ENCODE measurements around the gene SDS.

Gene SDS

DNA sequence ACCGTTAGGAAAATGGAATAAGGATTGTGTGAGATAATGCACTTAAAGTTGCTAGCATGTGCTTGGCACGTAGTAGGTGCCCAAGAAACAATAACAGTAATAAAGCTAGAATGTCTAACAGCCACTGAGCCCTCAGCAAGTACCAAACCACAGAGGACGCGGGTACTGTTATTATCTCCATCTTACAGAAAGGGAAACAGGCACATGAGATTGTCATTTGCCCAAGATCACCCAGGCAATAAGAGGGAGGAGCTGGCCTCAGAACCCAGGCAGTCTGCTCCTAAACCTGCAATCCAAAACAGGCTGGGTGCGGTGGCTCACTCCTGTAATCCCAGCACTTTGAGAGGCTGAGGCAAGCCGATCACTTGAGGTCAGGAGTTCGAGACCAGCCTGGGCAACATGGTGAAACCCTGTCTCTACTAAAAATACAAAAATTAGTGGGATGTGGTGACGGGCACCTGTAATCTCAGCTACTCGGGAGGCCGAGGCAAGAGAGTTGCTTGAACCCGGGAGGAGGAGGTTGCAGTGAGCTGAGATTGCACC, 5.1 kb upstream of the SDS start:
- H2AK5ac ChIP-seq (ENCODE audit: low read length) = no peak overlapping the region
- WGBS (ENCODE audit: extremely low coverage, insufficient coverage, low lambda C conversion rate) = no CpG with 5 or more reads among the region's 11 CpGs
- H3K36me3 ChIP-seq (ENCODE audit: control insufficient read depth, insufficient read depth, low read length) = no peaks in the 10 kb centered on the region
- no peak overlapping the region for H3K23ac ChIP-seq (ENCODE audit: low read length)
- DNase-seq = no peak
- no peak overlapping the region for H3K4ac ChIP-seq (ENCODE audit: low read depth, low read length)
- H3K27ac ChIP-seq (ENCODE audit: low read depth, low read length) = no peak overlapping the region
- H3K9ac ChIP-seq (ENCODE audit: low read length) = no peak overlapping the region
- no peaks in the 10 kb centered on the region for H3K79me1 ChIP-seq (ENCODE audit: low read length)
- no peak overlapping the region for H2BK15ac ChIP-seq (replicated peaks; ENCODE audit: low read depth)
- no peak overlapping the region for H4K8ac ChIP-seq (ENCODE audit: low read depth, low read length)
- no peak overlapping the region for H3K4me2 ChIP-seq (ENCODE audit: low read length)
- H4K5ac ChIP-seq (ENCODE audit: low read length) = no peak overlapping the region
- no peak overlapping the region for H2BK120ac ChIP-seq (ENCODE audit: low read depth, low read length)
- H3K79me2 ChIP-seq (ENCODE audit: control insufficient read depth, insufficient read depth, low read length) = no peaks in the 10 kb centered on the region
- no peaks in the 10 kb centered on the region for H3K27me3 ChIP-seq (ENCODE audit: insufficient read depth, low read length, poor library complexity)
- H2BK5ac ChIP-seq (ENCODE audit: low read length) = no peak overlapping the region
- H3K56ac ChIP-seq (ENCODE audit: low read length) = no peak overlapping the region
- H3K4me3 ChIP-seq (ENCODE audit: low read length) = no peak overlapping the region
- no peak overlapping the region for H3K18ac ChIP-seq (ENCODE audit: low read length)
- H3K4me1 ChIP-seq (ENCODE audit: control insufficient read depth, low read depth, low read length) = no peaks in the 10 kb centered on the region

DNA sequence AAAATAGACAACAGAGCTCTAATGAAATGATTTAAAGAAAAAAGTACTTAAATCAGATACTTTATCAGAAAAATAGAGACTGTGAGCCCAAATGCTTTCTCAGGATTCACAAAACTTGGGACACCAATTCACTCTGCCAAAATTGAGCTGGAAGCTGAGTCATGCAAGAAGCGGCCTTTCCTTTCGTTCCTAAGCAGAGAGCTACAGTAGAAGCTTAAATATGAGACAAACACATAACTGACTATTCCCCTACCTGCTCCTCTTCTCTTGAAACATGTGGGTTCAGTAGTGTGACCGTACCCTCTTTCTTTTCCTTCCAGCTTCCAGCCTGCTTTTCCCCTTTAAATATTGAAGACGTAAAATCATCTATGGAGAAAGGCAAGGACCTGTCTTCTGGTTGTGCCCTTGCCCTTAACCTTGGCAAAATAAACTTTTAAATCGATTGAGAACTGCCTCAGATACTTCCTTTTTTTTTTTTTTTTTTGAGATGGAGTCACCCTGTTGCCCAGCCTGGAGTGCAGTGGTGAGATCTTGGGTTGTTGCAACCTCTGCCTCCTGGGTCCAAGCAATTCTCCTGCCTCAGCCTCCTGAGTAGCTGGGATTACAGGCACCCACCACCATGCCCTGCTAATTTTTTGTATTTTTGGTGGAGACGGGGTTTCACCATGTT, 4.4 kb upstream of the SDS start:
- Histone ChIP-seq H3K79me1 (ENCODE audit: low read length) (no peaks in the 10 kb centered on the region), H4K5ac (ENCODE audit: low read length) (no peak overlapping the region), H3K27ac (ENCODE audit: low read depth, low read length) (no peak overlapping the region), H3K27me3 (ENCODE audit: insufficient read depth, low read length, poor library complexity) (no peaks in the 10 kb centered on the region), H3K4ac (ENCODE audit: low read depth, low read length) (no peak overlapping the region), H2BK120ac (ENCODE audit: low read depth, low read length) (no peak overlapping the region), H2BK5ac (ENCODE audit: low read length) (no peak overlapping the region), H4K8ac (ENCODE audit: low read depth, low read length) (no peak overlapping the region), H3K79me2 (ENCODE audit: control insufficient read depth, insufficient read depth, low read length) (no peaks in the 10 kb centered on the region), H3K36me3 (ENCODE audit: control insufficient read depth, insufficient read depth, low read length) (no peaks in the 10 kb centered on the region), H2BK15ac (replicated peaks; ENCODE audit: low read depth) (no peak overlapping the region), H3K4me3 (ENCODE audit: low read length) (no peak overlapping the region), H3K4me1 (ENCODE audit: control insufficient read depth, low read depth, low read length) (no peaks in the 10 kb centered on the region), H3K56ac (ENCODE audit: low read length) (no peak overlapping the region), H3K4me2 (ENCODE audit: low read length) (no peak overlapping the region), H3K9ac (ENCODE audit: low read length) (no peak overlapping the region), H2AK5ac (ENCODE audit: low read length) (no peak overlapping the region), H3K23ac (ENCODE audit: low read length) (no peak overlapping the region), H3K18ac (ENCODE audit: low read length) (no peak overlapping the region)
- no peak for DNase-seq
- no CpG with 5 or more reads among the region's 6 CpGs for WGBS (ENCODE audit: extremely low coverage, insufficient coverage, low lambda C conversion rate)

DNA sequence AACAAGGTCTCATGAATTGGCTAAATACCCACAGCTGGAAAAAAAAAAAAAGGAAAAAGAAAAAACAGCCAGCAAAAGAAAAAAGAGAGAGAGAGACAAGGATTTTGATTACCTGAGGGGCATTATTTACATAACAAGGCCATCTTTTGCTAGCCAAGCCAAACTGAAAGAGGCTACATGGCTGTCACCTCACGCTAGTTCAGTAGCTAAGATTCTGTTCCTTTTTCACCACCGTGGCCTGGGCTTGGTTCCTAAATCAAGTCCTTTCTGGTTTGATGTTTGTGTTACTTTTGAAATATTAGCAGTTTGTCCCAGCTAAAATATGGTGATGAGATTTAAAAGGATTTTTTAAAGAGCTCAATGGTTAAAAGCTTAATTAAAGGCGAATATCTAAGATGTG, 2.0 kb upstream of the SDS start:
- no peaks in the 10 kb centered on the region for H3K4me1 ChIP-seq (ENCODE audit: control insufficient read depth, low read depth, low read length)
- H3K36me3 ChIP-seq (ENCODE audit: control insufficient read depth, insufficient read depth, low read length) = no peaks in the 10 kb centered on the region
- no peak overlapping the region for H2BK120ac ChIP-seq (ENCODE audit: low read depth, low read length)
- no peak overlapping the region for H4K8ac ChIP-seq (ENCODE audit: low read depth, low read length)
- no peak overlapping the region for H3K23ac ChIP-seq (ENCODE audit: low read length)
- no peak overlapping the region for H2BK5ac ChIP-seq (ENCODE audit: low read length)
- no peak overlapping the region for H3K4ac ChIP-seq (ENCODE audit: low read depth, low read length)
- H3K27ac ChIP-seq (ENCODE audit: low read depth, low read length) = no peak overlapping the region
- H2BK15ac ChIP-seq (replicated peaks; ENCODE audit: low read depth) = no peak overlapping the region
- H3K27me3 ChIP-seq (ENCODE audit: insufficient read depth, low read length, poor library complexity) = no peaks in the 10 kb centered on the region
- H3K9ac ChIP-seq (ENCODE audit: low read length) = no peak overlapping the region
- no peak overlapping the region for H3K56ac ChIP-seq (ENCODE audit: low read length)
- no peaks in the 10 kb centered on the region for H3K79me2 ChIP-seq (ENCODE audit: control insufficient read depth, insufficient read depth, low read length)
- H4K5ac ChIP-seq (ENCODE audit: low read length) = no peak overlapping the region
- no peaks in the 10 kb centered on the region for H3K79me1 ChIP-seq (ENCODE audit: low read length)
- H3K4me2 ChIP-seq (ENCODE audit: low read length) = no peak overlapping the region
- DNase-seq = no peak
- WGBS (ENCODE audit: extremely low coverage, insufficient coverage, low lambda C conversion rate) = no CpG with 5 or more reads among the region's 3 CpGs
- H3K18ac ChIP-seq (ENCODE audit: low read length) = no peak overlapping the region
- H3K4me3 ChIP-seq (ENCODE audit: low read length) = no peak overlapping the region
- no peak overlapping the region for H2AK5ac ChIP-seq (ENCODE audit: low read length)

DNA sequence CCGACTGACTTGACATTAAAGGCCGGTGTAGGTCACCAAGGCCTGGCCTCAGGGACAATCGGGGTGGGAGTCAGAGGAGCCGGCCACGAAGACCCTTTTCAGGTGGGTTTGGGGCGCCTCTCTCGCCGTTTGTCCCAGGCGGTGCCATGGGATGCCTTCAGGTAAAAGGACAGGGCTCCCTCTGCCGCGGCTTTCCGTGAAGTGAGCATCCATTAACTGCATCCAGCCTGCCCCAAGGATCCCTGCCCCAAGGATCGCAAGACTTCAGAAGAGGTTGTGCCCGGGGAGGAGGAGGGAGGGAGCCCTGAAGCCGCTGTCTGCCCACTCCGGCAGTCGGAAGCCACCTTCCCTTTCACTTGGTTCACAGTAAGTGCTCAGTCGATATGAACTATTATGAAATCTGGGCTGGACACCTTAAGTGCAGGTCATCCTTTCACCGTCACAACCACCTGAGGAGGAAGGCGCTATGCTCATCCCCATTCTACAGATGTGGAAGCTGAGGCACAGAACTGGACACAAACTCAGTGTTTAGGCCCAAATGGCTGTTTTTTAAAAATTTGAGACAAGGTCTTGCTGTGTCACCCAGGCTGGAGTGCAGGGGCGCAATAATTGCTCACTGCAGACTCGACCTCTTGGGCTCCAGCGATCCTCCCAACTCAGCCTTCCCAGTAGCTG, 964 bp downstream of the SDS start:
- DNase-seq = no peak
- Histone ChIP-seq H3K79me2 (ENCODE audit: control insufficient read depth, insufficient read depth, low read length) (no peaks in the 10 kb centered on the region), H3K4me2 (ENCODE audit: low read length) (no peak overlapping the region), H3K27ac (ENCODE audit: low read depth, low read length) (no peak overlapping the region), H4K5ac (ENCODE audit: low read length) (no peak overlapping the region), H3K36me3 (ENCODE audit: control insufficient read depth, insufficient read depth, low read length) (no peaks in the 10 kb centered on the region), H4K8ac (ENCODE audit: low read depth, low read length) (no peak overlapping the region), H3K9ac (ENCODE audit: low read length) (no peak overlapping the region), H3K4me1 (ENCODE audit: control insufficient read depth, low read depth, low read length) (no peaks in the 10 kb centered on the region), H3K27me3 (ENCODE audit: insufficient read depth, low read length, poor library complexity) (no peaks in the 10 kb centered on the region), H2AK5ac (ENCODE audit: low read length) (no peak overlapping the region), H3K56ac (ENCODE audit: low read length) (no peak overlapping the region), H3K4me3 (ENCODE audit: low read length) (no peak overlapping the region), H3K23ac (ENCODE audit: low read length) (no peak overlapping the region), H2BK120ac (ENCODE audit: low read depth, low read length) (no peak overlapping the region), H2BK15ac (replicated peaks; ENCODE audit: low read depth) (no peak overlapping the region), H3K18ac (ENCODE audit: low read length) (no peak overlapping the region), H2BK5ac (ENCODE audit: low read length) (no peak overlapping the region), H3K4ac (ENCODE audit: low read depth, low read length) (no peak overlapping the region), H3K79me1 (ENCODE audit: low read length) (no peaks in the 10 kb centered on the region)
- WGBS (ENCODE audit: extremely low coverage, insufficient coverage, low lambda C conversion rate) = no CpG with 5 or more reads among the region's 23 CpGs

DNA sequence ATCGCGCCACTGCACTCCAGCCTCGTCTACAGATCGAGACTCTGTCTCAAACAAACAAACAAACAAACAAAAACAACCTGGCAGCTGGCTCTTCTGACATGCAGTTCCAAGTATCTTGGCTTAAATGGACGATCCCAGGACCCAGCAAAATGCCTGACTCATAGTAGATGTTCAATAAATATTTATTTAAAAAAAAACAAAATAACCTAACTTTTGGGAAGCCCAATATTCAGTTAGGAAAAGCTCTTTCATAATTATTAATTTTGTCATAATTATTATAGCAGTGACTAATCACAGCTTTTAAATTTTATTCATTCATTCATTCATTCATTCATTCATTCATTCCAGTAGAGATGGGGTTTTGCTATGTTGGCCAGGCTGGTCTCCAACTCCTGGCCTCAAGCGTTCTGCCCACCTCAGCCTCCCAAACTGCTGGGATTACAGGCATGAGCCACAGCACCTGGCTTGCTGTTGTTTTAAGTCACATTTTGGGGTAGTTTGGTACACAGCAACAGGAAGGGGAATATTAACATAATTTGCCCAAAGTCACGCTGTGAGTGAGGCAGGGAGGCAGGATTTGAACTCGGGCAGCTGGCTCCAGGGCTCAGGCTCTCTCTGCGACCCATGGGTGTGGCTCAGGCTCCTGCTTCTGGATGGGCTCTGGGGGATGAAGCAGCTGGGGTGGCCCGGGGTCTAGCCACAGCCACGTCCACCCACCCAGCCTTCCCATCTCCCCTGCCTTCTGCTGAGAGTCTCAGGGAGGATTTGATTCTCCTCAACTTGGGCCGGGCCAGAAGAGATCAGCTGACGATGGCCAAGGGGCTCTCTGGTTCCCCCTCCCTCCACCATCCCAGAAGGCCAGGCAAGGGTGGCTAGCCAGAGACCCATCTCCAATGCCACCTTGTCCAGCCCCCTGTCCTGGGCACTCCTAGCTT, 2.4 kb downstream of the SDS start:
- no peak overlapping the region for H3K4ac ChIP-seq (ENCODE audit: low read depth, low read length)
- WGBS (ENCODE audit: extremely low coverage, insufficient coverage, low lambda C conversion rate) = no CpG with 5 or more reads among the region's 13 CpGs
- no peak overlapping the region for H2BK5ac ChIP-seq (ENCODE audit: low read length)
- no peaks in the 10 kb centered on the region for H3K27me3 ChIP-seq (ENCODE audit: insufficient read depth, low read length, poor library complexity)
- no peak overlapping the region for H3K9ac ChIP-seq (ENCODE audit: low read length)
- H3K36me3 ChIP-seq (ENCODE audit: control insufficient read depth, insufficient read depth, low read length) = no peaks in the 10 kb centered on the region
- no peak overlapping the region for H2AK5ac ChIP-seq (ENCODE audit: low read length)
- H3K27ac ChIP-seq (ENCODE audit: low read depth, low read length) = no peak overlapping the region
- no peak overlapping the region for H4K5ac ChIP-seq (ENCODE audit: low read length)
- H3K23ac ChIP-seq (ENCODE audit: low read length) = no peak overlapping the region
- H3K79me1 ChIP-seq (ENCODE audit: low read length) = no peaks in the 10 kb centered on the region
- H3K4me3 ChIP-seq (ENCODE audit: low read length) = no peak overlapping the region
- no peak overlapping the region for H2BK15ac ChIP-seq (replicated peaks; ENCODE audit: low read depth)
- no peaks in the 10 kb centered on the region for H3K4me1 ChIP-seq (ENCODE audit: control insufficient read depth, low read depth, low read length)
- H2BK120ac ChIP-seq (ENCODE audit: low read depth, low read length) = no peak overlapping the region
- H4K8ac ChIP-seq (ENCODE audit: low read depth, low read length) = no peak overlapping the region
- H3K79me2 ChIP-seq (ENCODE audit: control insufficient read depth, insufficient read depth, low read length) = no peaks in the 10 kb centered on the region
- no peak overlapping the region for H3K56ac ChIP-seq (ENCODE audit: low read length)
- no peak overlapping the region for H3K4me2 ChIP-seq (ENCODE audit: low read length)
- no peak overlapping the region for H3K18ac ChIP-seq (ENCODE audit: low read length)
- DNase-seq = no peak
